NCI-H187 (cell line): ENCODE data around the gene CAMK1G.

Experiments used
- DNase-seq, 2 experiments: peaks; one replicate each; lab custom pipeline; 2025; lab: John Stamatoyannopoulos, UW

CAMK1G gene

GRCh38 chr1:209619696-209620486 is 36.4 kb downstream of the CAMK1G start:
- no peak for DNase-seq

- no peak for DNase-seq
Measured at GRCh38 chr1:209620487-209620884, 37.0 kb downstream of the CAMK1G start.

- no peak for DNase-seq
Measured at GRCh38 chr1:209621286-209621685, 37.8 kb downstream of the CAMK1G start.

GRCh38 chr1:209621741-209622655 is 38.5 kb downstream of the CAMK1G start:
- no peak for DNase-seq

GRCh38 chr1:209622841-209623829 is 39.6 kb downstream of the CAMK1G start:
- DNase-seq = no peak

DNA sequence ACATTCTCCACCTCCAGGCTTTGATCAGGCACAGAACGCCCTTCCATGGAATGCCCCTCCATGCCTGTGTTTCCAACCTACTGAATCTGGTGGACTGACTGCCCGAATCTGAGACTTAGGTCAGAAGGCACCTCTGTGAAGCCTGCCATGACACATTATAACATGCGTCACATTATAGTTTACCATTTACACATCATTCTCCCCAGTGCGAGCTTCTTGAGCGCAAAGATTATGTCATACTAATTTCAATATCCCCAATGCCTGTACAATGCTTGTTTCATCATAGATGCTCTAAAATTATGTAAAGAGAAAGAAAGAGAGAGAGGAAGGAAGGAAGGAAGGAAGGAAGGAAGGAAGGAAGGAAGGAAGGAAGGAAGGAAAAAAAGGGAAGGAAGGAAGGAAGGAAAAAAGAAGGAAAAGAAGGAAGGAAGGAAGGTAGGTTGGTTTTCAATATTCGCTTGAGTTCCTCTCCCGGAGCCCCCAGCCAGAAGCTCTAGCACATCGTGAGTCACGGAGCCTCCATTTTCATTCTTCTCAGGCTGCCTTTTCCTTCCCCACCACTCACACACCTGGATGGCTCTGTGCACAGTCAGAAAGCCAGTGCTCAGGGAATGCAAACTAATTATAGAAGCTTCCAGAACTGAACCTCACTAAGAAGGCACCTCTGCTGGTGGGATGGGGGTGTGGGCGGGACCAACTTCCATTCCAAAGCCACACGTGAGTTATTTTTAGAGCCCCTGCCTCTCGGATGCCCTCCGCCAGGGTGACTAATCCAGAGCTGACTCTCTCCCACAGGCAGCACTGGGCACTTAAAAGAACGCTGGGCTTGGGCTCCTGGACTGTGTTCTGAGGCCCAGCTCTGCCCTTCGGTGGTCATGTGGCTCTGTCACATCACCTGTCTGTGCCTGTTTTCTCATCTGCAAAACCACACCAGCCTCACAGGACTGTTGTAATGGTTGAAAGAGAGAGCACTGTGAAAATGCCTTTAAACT is 41.3 kb downstream of the CAMK1G start:
- DNase-seq = no peak

GRCh38 chr1:209625791-209626285 is 42.3 kb downstream of the CAMK1G start:
- no peak for DNase-seq

DNA sequence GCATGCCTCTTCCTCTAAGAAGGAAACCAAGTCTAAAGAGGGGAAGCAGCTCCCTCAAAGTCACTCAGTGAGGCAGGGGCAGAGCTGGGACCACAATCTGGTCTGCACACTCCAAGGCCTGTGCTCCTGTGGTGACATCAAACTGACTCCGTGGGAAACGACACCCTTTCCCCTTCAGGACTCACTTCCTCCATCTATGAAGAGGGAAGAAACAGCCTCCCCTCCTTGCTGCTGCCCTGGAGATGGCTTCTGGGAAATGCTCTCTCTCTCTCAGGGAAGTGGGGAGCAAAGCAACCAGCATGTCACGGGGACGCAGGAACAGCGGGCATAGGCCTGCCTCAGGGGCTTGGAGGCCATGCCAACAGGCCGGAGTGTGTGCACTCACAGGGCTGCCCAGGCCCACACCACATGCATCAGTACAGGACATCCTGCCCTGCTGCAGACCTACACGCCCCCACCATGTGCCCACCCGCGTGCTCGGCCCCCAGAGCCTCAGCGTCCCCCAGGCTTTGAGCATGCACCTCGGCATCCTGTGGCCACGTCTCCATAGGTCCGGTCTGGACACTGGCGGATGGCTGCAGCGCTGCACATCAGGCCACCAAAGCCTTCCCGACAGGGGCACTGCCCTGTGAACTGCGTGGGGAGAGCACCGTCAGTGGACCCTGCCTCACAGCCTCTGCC is 43.0 kb downstream of the CAMK1G start:
- no peak for DNase-seq

DNA sequence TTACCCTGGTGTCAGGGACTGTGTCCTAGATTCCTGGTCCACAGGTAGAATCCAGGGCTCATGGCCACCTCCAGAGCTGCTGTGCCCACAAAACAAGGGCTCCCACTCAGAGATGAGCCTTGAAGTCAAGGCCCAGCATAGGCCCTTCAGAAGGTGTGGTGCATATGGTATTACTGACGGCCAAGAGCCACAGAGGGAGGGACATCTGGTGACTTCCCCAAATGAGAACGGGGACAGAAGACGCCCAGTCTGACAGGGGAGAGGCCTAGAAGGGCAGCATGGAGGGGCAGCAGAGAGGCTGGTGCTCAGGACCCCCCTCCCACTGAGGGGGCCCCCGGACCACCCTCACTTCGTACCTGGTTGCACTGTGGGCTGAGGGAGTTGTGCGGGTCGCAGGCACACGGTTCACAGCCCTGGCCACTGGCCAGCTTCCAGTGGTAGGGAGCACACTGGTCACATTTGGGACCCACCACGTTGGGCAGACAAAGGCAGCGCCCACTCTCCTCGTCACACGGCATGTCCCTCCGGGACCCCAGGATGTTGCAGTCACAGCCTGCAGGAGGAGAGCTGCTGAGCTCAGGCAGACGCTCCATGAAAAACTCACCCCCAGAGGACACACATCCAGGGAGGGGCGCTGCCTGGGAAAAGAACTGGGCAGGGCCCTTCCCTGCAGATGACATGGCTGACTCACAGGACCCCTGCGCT is 43.7 kb downstream of the CAMK1G start:
- no peak for DNase-seq

DNA sequence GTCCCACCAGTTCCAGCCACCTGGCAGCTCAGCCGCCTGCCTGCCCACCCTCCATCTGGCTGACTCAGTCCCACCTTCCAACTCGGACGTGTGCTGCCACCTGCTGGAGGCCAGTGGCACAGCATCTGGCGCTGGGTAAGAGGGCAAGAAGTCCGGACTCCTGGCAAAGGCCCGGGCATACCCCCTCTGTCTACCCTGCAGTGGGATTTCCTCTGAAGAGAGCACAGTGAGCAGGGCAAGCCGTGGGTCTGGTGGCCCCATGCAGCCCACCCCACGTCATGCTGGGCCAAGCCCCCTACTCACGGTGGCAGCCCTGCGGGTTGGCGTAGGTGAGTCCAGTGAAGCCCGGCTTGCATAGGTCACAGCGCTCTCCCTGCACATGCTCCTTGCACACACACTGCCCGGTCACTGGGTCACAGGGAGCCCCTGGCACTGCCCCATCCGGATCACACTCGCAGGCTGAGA is 44.2 kb downstream of the CAMK1G start:
- peak in 1 of 2 experiments; percentile 1 for DNase-seq

DNA sequence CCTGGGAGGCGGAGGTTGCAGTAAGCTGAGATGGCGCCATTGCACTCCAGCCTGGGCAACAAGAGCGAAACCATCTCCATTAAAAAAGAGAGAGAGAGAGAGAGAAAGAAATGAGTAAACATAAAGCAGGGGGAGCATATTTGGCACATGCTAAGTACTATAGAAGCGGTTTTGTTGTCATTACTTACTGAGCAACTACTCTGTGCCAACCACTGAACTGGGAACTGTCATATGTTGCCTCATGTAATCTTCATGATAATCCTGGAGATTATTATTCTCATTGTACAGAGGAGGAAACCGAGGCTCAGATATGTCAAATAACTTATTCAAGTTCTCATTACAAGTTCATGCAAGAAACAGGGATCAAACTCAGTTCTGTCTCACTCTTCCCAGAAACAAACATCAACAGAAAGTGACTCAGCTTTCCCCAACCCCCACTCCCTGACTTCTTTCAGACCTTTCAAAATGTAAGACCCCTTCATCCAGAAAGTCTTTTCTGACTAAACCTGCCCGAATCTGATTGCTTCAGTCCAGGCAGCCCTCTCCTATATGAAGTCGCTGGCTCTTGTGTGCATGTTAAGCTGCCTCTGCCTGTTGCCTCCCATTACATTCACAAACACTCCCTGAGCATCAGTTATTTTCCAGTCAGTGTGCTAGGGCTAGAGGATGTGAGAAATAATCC is 45.2 kb downstream of the CAMK1G start:
- DNase-seq = no peak

GRCh38 chr1:209629621-209630382 is 46.3 kb downstream of the CAMK1G start:
- no peak for DNase-seq

GRCh38 chr1:209630383-209631225 is 47.1 kb downstream of the CAMK1G start:
- DNase-seq = no peak

DNA sequence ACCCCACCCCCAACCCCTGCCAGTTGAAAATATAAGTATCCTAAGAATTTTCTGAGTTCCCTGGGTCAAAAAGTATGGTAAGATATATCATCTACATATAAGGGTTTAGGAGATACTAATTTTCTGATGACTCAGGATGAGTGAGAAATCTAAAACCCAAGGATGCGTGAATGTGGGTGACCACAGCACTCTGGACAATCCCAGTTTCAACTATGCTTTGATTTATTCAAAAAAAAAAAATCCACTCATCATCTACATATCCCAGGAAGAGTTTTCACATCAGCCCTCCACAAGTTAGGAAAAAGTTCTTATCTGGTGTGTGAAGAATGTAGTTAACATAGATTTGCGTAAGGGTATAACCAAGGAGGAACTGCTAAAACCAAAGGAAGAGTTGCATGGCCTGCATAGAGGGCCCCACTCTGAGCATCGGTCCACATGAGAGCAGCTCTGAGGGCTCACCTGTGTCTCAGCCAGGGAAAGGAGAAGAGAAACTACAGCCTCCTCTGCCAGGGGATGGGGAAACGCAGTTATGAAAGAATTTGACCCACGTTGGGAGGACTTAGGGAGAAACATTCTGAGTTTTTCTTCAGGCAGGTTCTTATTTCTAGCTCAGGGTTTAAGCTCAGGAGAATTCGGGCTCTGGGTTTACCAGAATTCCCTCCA is 50.0 kb downstream of the CAMK1G start:
- DNase-seq = no peak

DNA sequence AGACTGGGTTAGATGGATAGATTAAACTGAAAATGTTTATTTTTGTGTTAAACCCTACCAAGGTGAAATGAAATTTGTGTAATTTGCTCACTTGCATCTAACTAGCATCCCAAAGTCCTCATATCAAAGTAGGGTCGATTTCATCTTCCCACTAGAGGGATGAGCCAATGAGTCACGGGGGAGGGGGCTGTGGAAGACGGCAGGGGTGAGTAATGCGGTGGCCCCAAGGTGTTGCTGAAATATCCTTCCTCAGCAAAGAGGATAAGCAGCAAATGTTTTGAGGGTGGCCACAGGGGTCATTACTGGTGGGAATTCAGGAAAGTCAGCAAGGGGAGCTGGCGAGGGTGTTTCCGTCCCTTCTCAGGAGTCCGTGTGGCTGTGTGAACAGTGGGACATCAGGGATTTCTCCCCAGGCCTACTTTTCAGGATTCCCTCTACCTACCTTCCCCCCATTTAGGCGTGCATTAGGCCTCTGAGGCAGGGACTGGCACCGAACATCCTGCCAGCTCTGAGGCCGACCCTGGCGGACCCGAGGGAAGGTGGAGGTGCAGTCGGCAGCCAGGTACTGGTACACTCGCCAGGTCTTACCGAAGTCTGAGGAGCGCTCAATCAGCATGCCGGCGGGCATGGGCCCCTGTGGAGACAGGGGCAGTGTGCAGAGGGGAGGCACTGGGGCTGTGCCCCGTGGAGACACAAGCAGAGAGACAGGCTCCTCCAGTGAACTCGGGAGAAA is 50.7 kb downstream of the CAMK1G start:
- no peak for DNase-seq
